NCI-H460 (cell line): ENCODE data around the gene MYO5A. TPM values are rescaled to one million over a fixed set of nuclear protein-coding genes. Genes with fewer than 3 reads are reported as not detected.
"Not testable (repeated sequence)": the region's sequence is repeated elsewhere in the genome, so short reads cannot be mapped to it uniquely, and the experiment has no call there.

Experiments
- DNase-seq: peaks from one replicate; pipeline ENCODE4 v3.0.0-alpha.2; 2016; ENCODE audit warnings: low read depth; ENCODE audit errors: extremely low read depth
- total RNA-seq: library from RNA; depleted of rRNA; stranded (reverse); fragments of >200 nt; shearing (Covaris generic); gene quantifications from 2 replicates; pipeline ENCODE4 v1.2.3, GENCODE V29; 2014

MYO5A gene
- total RNA-seq, 1 experiment from 2014 or later: 12.6 TPM

GRCh38 chr15:52295421-52296001 is 233.2 kb downstream of the MYO5A start, which contains the start of gene MYO5C:
Gene MYO5C, minus strand, starts transcription at chr15:52295804. Its CDS starts 168 bp downstream, at chr15:52295636.
- DNase-seq: peak; percentile 30

- no peak for DNase-seq
Measured at GRCh38 chr15:52294881-52295420, 233.7 kb downstream of the MYO5A start.

DNA sequence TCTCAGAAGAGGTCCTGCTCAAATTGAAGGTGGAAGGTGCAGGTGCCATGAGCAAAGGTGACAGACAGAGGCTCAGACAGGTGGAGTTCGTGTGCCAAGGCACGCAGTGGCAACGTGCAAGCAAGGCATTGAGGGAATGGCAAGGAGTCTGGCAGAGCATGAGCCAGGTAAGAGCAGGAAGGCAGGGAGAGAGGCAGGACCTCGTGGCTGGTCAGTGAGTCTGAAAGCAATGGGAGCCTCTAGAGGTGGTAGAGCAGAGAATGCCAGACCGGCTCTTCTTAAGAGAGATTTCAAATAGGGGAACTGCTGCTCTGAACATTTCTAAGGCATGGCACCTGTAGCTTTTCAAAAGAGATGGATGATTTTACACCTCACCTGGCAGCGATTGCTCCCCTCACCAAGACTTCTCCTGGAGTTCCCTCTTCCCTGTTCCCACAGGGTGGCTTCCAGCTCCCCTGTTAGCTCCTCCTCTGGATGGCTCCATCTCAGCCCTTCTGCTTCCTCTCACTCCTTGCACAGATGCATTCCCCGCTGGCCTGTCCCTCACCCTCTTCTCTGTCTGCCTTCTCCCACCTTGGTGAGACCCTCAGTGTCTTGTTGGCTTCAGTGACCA is 235.8 kb downstream of the MYO5A start:
- DNase-seq: no peak

DNA sequence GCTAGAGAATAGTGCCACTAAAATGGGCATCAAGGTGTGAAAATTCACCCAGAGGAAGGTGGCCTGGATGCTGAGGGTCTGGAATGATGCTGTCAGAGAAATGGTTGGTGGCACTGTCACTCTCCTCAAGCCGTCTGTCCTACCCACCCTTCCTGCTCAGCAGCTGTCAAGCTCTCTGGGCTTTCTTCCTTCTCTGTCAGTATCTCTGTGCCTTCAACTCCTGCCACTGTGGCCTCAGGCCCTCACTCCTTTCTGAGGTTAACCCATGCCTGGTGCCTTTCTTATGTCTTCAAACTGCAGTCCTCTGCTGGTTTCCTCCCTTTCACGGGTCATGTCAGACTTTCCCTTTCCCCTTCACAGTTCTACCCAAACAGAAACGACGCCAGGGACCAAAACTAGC is 237.5 kb downstream of the MYO5A start:
- no peak for DNase-seq

GRCh38 chr15:52290800-52291199 is 237.9 kb downstream of the MYO5A start:
- DNase-seq: no peak

- DNase-seq: no peak
Measured at GRCh38 chr15:52290329-52290728, 238.4 kb downstream of the MYO5A start.

- DNase-seq: no peak
Measured at GRCh38 chr15:52289629-52290081, 239.0 kb downstream of the MYO5A start.

- no peak for DNase-seq
Measured at GRCh38 chr15:52288986-52289385, 239.7 kb downstream of the MYO5A start.

- peak; percentile 80 for DNase-seq
Measured at GRCh38 chr15:52288051-52288942, 240.4 kb downstream of the MYO5A start.

DNA sequence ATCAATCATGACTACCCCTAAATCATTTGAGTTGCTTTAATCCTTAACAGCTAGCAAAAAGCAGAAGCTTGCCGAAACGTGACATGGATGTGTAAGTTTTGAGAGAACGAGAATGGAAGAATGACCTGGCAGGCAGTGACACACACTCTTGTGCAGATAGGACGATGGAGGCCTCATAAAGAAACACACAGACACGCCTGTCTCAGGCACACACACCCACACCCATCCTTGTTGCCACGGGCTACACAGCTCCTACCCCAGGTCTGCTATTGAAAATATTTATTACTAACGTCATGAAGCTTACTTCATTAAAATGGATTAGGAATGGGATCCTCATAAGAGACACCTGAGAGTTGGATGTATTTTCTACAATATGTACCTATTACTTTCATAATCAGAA is 241.6 kb downstream of the MYO5A start:
- DNase-seq: peak; percentile 17

DNA sequence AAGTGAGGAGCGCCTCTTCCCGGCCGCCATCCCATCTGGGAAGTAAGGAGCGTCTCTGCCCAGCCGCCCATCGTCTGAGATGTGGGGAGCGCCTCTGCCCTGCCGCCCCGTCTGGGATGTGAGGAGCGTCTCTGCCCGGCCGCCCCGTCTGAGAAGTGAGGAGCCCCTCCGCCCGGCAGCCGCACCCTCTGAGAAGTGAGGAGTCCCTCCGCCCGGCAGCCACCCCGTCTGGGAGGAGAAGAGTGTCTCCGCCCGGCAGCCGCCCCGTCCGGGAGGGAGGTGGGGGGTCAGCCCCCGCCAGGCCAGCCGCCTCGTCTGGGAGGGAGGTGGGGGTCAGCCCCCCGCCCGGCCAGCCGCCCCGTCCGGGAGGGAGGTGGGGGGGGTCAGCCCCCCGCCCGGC is 242.7 kb downstream of the MYO5A start:
- DNase-seq: not testable (repeated sequence)

- DNase-seq: no peak
Measured at GRCh38 chr15:52284164-52284563, 244.5 kb downstream of the MYO5A start.

GRCh38 chr15:52283281-52283680 is 245.4 kb downstream of the MYO5A start:
- no peak for DNase-seq

- no peak for DNase-seq
Measured at GRCh38 chr15:52282418-52282817, 246.3 kb downstream of the MYO5A start.

- DNase-seq: no peak
Measured at GRCh38 chr15:52281085-52282035, 247.3 kb downstream of the MYO5A start.

DNA sequence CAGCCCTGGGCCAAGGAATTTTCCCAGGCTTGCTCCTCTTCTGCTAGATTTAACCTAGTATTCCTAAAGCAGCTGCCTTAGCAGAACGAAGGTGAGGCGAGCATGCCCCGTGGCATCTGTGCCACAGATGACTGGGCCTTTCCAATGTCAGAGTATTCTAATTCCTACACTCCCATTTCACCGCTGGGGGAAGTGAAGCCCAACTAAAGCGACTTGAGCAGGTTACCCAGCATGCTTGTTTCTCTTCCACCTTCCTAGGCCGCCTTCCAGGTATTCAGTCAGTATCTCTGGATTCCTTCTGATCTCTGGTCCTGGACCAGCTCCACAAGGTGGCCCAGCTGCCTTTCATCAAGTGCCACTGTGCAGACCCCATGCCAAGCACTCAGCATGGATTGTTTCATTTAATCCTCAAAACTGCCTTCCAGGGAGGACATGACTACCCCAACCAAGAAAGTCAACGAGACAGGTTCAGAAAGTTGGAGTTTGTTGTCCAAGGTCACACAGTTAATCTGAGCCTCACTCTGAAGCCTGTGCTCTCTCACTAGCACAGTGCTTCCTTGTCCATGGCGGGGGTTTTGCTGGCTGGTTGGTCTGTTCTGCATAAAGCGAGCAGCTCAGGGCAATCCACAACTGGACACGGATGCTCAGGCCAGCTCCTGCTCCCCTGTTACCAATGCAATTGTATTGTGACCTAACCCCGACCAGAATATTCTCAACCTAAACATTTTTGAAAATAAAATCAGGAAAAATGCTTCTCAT is 248.2 kb downstream of the MYO5A start:
- no peak for DNase-seq

DNA sequence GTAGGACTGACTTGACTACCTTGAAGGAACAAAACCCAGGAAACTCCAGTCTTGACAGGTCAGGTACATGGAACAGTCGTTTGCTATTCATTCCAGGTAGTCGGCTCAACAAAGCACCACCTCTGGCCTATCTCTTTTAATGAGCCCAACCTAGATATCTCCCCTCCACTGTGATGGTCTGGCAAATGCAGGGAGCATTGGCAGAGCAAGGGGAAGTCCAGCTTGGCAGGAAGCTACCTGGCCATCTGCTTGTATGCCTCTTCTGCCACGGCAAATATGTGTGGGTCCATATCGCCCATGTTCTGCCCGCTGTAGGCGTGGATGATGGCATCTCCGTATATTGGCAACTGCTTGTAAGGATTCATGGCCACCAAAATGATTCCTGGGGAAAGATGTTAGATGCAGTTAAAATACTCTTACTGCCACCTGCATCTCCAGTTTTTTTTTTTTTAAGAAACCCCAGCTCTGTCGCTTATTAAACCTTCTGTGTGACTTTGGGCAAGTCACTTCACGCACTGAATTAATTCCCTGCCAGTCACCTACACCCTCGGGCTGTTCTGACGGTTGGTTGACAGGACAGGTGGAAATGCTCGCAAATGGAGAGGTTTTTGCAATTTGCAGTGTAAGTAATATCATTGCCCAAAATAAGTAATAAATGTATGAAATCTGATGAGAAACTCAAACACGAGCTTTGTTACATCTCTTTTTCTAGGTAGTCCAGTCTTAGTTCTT is 249.9 kb downstream of the MYO5A start:
- no peak for DNase-seq

DNA sequence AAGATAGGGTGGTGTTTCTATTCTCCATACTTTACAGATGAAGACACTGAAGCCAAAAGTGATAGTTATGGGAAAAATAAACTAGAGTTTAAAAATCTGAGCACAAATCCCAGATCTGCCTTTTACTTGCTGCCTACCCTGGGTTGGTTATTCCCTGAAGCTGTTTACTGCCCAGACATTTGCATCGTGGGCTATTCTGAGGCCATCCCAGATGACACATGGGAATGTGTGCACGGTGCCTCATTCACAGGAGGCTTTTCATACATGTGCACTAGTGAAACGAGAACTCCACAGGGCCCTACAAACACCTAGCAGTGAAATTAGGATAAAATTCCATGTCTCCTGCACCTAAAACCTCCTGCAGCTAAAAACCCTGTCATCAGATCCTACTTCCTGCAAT is 250.5 kb downstream of the MYO5A start:
- DNase-seq: no peak

- DNase-seq: no peak
Measured at GRCh38 chr15:52277575-52277974, 251.1 kb downstream of the MYO5A start.
